HL-60/S4 treated with phorbol 12-myristate 13-acetate at 8.2 ng/mL for 4 days and 3 days (cell line): Measurements from ENCODE around the gene ADGRE2.
"Not testable (repeated sequence)": the region's sequence is repeated elsewhere in the genome, so short reads cannot be mapped to it uniquely, and the experiment has no call there.

ENCODE experiments used
- in situ Hi-C: fragments of 300-500 bp; cut with MboI; formaldehyde crosslinking; loops from 2 replicates; pipeline ENCODE4 v1.15.0; 2022; ENCODE audit warnings: low sequenced_read_pairs

Gene ADGRE2

GRCh38 chr19:14780622-14781225 is 2.4 kb upstream of the ADGRE2 start:
- in situ Hi-C loops: not testable (repeated sequence)

GRCh38 chr19:14779151-14779550 is 791 bp upstream of the ADGRE2 start:
- in situ Hi-C loops: no loop called here

DNA sequence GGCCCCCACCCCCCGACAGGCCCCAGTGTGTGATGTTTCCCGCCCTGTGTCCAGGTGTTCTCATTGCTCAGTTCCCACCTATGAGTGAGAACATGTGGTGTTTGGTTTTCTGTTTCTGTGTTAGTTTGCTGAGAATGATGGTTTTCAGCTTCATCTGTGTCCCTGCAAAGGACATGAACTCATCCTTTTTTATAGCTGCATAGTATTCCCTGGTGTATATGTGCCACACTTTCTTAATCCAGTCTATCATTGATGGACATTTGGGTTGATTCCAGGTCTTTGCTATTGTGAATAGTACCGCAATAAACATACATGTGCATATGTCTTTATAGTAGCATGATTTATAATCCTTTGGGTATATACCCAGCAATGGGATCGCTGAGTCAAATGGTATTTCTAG is 715 bp downstream of the ADGRE2 start:
- in situ Hi-C loops: not testable (repeated sequence)

DNA sequence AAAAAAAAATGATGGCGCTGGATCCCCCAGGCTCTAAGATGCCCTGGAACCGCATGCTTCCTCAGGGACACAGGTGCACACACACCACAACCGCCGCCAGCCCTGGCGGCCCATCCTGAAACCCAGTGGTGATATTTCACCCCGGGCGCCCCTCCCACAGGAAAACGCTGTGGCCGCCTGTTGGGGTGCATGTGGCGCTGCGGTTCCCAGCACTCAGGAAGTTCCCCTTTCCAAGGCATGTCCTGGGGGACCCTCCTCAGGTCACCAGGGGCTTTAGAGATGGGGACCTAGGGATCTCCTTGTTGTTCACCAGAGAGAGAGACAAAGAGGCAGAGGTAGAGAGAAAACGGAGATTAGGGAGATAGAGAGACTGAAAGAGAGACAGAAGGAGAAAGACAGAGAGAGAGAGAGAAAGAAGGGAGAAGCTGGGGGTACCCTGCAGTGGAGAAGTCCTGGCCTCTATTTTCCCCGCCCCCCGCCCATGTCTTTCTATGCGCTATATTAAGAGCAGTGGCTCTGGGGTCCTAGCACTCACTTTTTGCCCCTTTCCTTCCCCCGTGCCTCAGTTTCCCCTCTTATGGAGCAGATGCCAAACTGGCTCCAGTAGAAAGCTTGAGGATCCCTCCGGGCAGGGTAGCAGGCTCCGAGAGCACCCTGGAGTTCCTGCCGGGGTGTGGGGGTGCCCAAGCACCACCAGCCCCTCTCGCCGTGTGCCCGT is 2.3 kb downstream of the ADGRE2 start:
- in situ Hi-C loops: no loop called here

GRCh38 chr19:14775326-14775725 is 3.0 kb downstream of the ADGRE2 start:
- in situ Hi-C loops: not testable (repeated sequence)

DNA sequence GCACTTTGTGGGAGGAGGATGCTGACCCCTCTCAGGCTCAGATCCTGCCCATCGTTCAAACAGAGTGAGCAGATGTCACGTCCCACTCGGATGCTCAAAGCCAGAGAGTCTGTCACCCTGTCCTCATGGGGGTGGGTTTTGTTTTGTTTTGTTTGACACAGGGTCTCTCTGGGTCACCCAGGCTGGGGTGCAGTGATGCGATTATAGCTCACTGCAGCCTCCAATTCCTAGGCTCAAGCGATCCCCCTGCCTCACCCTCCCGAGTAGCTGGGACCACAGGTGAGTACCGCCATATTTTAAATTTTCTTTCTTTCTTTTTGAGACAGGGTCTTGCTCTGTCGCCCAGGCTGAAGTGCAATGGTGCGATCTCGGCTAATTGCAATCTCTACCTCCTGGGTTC is 4.0 kb downstream of the ADGRE2 start:
- in situ Hi-C loops: no loop called here

DNA sequence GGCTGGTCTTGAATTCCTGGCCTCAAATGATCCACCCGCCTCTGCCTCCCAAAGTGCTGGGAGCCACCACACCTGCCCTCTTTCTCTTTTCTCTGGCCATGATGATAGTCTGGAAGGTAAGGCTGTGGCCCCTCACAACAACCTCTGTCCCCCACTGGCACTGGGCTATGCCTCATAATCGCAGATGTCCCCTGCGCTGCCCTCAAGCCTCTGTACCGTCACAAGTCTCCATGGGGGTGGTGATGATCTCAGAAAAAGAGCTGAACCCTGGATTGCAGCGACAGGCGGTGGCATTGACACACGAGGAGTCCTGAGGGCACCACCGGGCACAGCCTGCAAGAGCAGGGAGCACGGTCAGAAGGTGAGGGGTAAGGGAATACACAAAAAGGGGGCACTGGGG is 4.6 kb downstream of the ADGRE2 start:
- in situ Hi-C loops: not testable (repeated sequence)

- in situ Hi-C loops: no loop called here
Observed at GRCh38 chr19:14772995-14773394, 5.4 kb downstream of the ADGRE2 start.

DNA sequence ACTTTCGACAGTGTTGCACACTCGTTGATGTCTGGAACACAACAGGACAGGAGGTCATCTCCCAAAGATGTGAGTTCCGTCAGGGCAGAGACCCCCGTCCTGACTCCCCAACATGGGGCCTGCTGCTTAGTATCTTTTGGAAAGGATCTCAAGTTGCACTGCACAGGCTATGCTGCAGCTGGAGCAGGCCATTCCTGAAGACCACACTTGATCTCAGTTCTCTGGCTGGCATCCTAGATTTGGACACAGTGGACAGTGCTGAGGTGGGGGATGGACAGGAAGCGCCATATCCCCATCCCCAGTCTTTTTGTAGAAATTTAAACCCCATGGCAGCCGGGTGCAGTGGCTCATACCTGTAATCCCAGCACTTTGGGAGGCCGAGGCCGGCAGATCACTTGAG is 5.9 kb downstream of the ADGRE2 start:
- in situ Hi-C loops: no loop called here

- in situ Hi-C loops: no loop called here
Observed at GRCh38 chr19:14770944-14771839, 7.2 kb downstream of the ADGRE2 start.

GRCh38 chr19:14770136-14770535 is 8.2 kb downstream of the ADGRE2 start:
- in situ Hi-C loops: no loop called here

GRCh38 chr19:14769201-14769600 is 9.2 kb downstream of the ADGRE2 start:
- in situ Hi-C loops: loop anchor here (5.0 kb wide), 1 partner anchor 372 kb away; no protein-coding TSS in a partner anchor

DNA sequence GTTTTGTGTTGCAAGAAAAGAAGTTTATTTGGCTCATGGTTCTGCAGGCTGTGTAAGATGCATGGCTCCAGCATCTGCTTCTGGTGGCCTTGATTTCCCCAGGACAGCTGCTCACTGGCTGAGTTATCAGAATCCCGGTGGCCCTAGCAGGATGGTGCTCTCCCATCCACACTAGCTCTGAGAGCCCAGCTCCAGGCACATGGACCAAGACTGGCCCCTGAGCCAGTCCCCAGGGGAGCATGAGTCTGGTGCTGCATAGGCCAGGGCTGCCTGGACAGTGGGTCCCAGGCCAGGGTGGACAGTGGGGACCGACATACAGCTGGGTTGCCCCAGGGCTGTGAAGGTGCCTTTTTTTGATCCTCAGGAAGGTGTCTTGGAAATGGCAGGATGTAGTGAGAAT is 10.4 kb downstream of the ADGRE2 start:
- in situ Hi-C loops: loop anchor here (5.0 kb wide), 1 partner anchor 371 kb away; no protein-coding TSS in a partner anchor

DNA sequence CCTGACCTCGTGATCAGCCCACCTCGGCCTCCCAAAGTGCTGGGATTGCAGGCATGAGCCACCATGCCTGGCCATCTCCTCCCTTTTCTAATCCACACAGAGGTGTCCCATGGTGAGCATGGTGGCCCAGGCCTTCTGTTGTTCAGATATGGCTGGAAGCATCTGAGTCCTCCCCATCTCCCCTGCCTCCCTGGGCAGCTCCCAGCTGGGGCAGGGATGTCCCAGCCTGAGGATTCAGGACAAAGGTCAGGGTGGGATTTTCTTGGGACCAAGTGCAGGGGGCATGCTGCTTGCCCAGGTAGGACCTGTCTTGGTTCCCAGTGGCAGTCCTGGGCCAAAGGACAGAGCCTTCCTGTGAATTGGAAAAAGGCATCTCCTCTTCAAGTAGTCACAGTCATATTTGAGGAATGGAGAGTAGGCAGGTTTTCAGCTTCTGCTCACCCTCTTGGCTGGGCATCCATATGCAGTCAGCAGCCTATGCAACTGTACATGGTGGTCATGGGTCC is 10.8 kb downstream of the ADGRE2 start:
- in situ Hi-C loops: loop anchor here (5.0 kb wide), 1 partner anchor 370 kb away; no protein-coding TSS in a partner anchor

GRCh38 chr19:14765841-14766240 is 12.5 kb downstream of the ADGRE2 start:
- in situ Hi-C loops: loop anchor here (5.0 kb wide), 1 partner anchor 369 kb away; no protein-coding TSS in a partner anchor

DNA sequence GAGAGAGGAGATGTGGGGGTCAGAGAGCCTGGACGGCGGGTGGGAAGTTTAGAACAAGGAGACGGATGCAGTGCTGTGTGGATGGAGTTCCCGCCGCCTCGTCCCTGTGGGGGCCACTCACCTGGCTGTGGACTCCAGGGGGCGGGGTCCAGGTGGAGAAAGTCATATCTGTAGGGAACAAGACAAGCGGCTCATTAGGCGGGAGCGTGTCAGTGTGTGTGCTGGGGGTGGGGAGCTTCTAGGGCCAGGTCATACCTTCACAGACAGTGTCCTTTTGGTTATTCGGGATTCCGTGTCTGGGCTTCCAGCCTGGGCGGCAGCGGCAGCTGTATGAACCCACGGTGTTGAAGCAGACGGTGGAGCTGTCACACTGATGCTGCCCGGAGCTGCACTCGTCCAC is 13.0 kb downstream of the ADGRE2 start:
- in situ Hi-C loops: loop anchor here (5.0 kb wide), 1 partner anchor 368 kb away; no protein-coding TSS in a partner anchor

GRCh38 chr19:14764401-14764800 is 14.0 kb downstream of the ADGRE2 start:
- in situ Hi-C loops: no loop called here

- in situ Hi-C loops: no loop called here
Observed at GRCh38 chr19:14763497-14764145, 14.7 kb downstream of the ADGRE2 start.

GRCh38 chr19:14762111-14762510 is 16.2 kb downstream of the ADGRE2 start:
- in situ Hi-C loops: no loop called here

DNA sequence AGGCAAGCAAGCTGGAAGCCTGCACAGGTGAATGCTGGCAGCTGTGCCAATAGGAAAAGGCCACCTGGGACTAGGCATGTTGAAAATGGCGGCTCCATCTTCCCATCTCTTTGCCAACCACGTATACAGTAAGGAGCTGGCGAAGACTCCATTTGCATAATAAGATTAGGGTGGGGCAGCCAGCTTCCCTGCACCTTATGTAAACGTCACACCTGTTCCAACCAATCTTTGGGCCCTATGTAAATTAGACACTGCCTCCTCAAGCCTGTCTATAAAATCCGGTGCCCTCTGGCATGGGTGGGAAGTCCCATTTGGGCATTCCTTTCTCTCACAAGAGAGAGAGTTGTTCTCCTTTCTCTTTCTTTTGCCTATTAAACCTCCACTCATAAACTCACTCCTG is 16.8 kb downstream of the ADGRE2 start:
- in situ Hi-C loops: no loop called here

GRCh38 chr19:14758816-14759215 is 19.5 kb downstream of the ADGRE2 start:
- in situ Hi-C loops: no loop called here
